HepG2 (cell line): ENCODE measurements around the gene IFNA6. TPM values are rescaled to one million over a fixed set of nuclear protein-coding genes. Genes with fewer than 3 reads are reported as not detected.

ENCODE experiments used
- ATAC-seq: fragments of 200-7000 bp; cut with Tn5 transposase; 3 replicates; pipeline ENCODE4 v1.9.1; 2020; ENCODE audit warnings: mild to moderate bottlenecking, moderate library complexity
- BruUV-seq: library from RNA; stranded (reverse); fragments of 400-500 nt; replicated peaks from 2 replicates; lab custom pipeline; 2021; lab: Mats Ljungman, UMichigan
- CTCF ChIA-PET: fragments of 300-600 bp; formaldehyde crosslinking; extraction: SDS; loops from one replicate; lab custom pipeline; 2021; ENCODE audit warnings: low total read pairs, inconsistent platforms, low intra/inter-chr PET ratio; lab: Yijun Ruan, JAX
- POLR2A ChIA-PET: fragments of 350-600 bp; sonication (Branson Sonifier 250); formaldehyde crosslinking; loops from one replicate; lab custom pipeline; 2020; ENCODE audit warnings: antibody characterized with exemption, inconsistent platforms; lab: Yijun Ruan, JAX
- DNase-seq: peaks from one replicate; pipeline ENCODE4 v3.0.0-alpha.2; 2015; ENCODE audit warnings: low spot score
- FAIRE-seq: peaks from 3 replicates; lab custom pipeline; 2011; peaks lifted over from hg19 to GRCh38; lab: Jason Lieb, UNC
- H2AFZ ChIP-seq: one replicate; pipeline ENCODE4 v1.6.1; 2011; ENCODE audit warnings: low read length, inconsistent platforms
- H3K27ac ChIP-seq: fragments of 300-600 bp; 3 replicates; pipeline ENCODE4 v1.8.0; 2011; ENCODE audit warnings: mixed run types, mild to moderate bottlenecking, mixed read lengths, low read length, inconsistent platforms; ENCODE audit not compliant: insufficient read depth; ENCODE audit errors: extremely low read length
- H3K27me3 ChIP-seq, 2 experiments: fragments of 200-600 bp in 1 of 2; 2 replicates in 1 of 2; 3 replicates in 1 of 2; pipeline versions ENCODE4 v1.6.0 to v1.8.0; 2011; ENCODE audit warnings: low read length in 2 of 2, mild to moderate bottlenecking in 2 of 2, moderate library complexity in 2 of 2, inconsistent platforms in 1 of 2; ENCODE audit not compliant: insufficient read depth in 2 of 2, control insufficient read depth in 1 of 2
- H3K36me3 ChIP-seq, 2 experiments: fragments of 200-600 bp in 1 of 2; replicated peaks in 1 of 2; 2 replicates in 1 of 2; 3 replicates in 1 of 2; pipeline versions ENCODE4 v1.5.1 to v1.8.0; 2011; ENCODE audit warnings: low read length in 2 of 2, inconsistent platforms in 1 of 2; ENCODE audit not compliant: insufficient read depth in 2 of 2, control insufficient read depth in 1 of 2
- H3K4me1 ChIP-seq: 2 replicates; pipeline ENCODE4 v1.5.1; 2012; ENCODE audit warnings: low read length, inconsistent platforms; ENCODE audit not compliant: insufficient read depth
- H3K4me2 ChIP-seq: 2 replicates; pipeline ENCODE4 v1.6.0; 2011; ENCODE audit warnings: low read depth, low read length, inconsistent platforms
- H3K4me3 ChIP-seq, 3 experiments: fragments of 200-600 bp in 1 of 3; sonication (generic), shearing (Covaris generic) in 1 of 3; replicated peaks in 1 of 3; 2 replicates each; pipeline ENCODE4 v1.5.1; 2011 to 2016; ENCODE audit warnings: low read length in 3 of 3, inconsistent platforms in 2 of 3, low read depth in 2 of 3, mild to moderate bottlenecking in 2 of 3, control low read depth in 1 of 3, mixed read lengths in 1 of 3; ENCODE audit not compliant: insufficient read depth in 1 of 3
- H3K79me2 ChIP-seq: one replicate; pipeline ENCODE4 v1.6.1; 2011; ENCODE audit warnings: low read length, inconsistent platforms; ENCODE audit not compliant: insufficient read depth
- H3K9ac ChIP-seq: 2 replicates; pipeline ENCODE4 v1.6.0; 2011; ENCODE audit warnings: mild to moderate bottlenecking, low read depth, low read length, inconsistent platforms; ENCODE audit not compliant: insufficient read depth
- H3K9me3 ChIP-seq: 2 replicates; pipeline ENCODE4 v1.5.1; 2012; ENCODE audit warnings: mild to moderate bottlenecking, low read length
- H4K20me1 ChIP-seq: 2 replicates; pipeline ENCODE4 v1.6.0; 2011; ENCODE audit warnings: inconsistent platforms, mild to moderate bottlenecking, low read length, moderate library complexity; ENCODE audit not compliant: insufficient read depth
- ARHGAP35 ChIP-seq: sonication (generic); formaldehyde crosslinking; IDR thresholded peaks from 2 replicates; pipeline ENCODE4 v1.9.0; 2022; ENCODE audit warnings: mild to moderate bottlenecking, inconsistent platforms, moderate library complexity, missing genetic modification reagents, borderline replicate concordance
- DDIT3 ChIP-seq: sonication (generic); formaldehyde crosslinking; IDR thresholded peaks from 2 replicates; pipeline ENCODE4 v1.4.0; 2020; ENCODE audit warnings: mild to moderate bottlenecking, missing genetic modification reagents
- GLI4 ChIP-seq: sonication (generic); formaldehyde crosslinking; IDR thresholded peaks from 2 replicates; pipeline ENCODE4 v1.5.1; 2020; ENCODE audit warnings: missing genetic modification reagents, mild to moderate bottlenecking, moderate library complexity, borderline replicate concordance
- IKZF1 ChIP-seq: fragments of 450-650 bp; IDR thresholded peaks from 2 replicates; pipeline ENCODE4 v1.7.1; 2016
- MED8 ChIP-seq: sonication (generic); formaldehyde crosslinking; IDR thresholded peaks from 2 replicates; pipeline ENCODE4 v1.8.1; 2023; ENCODE audit warnings: mild to moderate bottlenecking, missing genetic modification reagents; ENCODE audit not compliant: insufficient replicate concordance
- NPAS2 ChIP-seq: sonication (generic); formaldehyde crosslinking; IDR thresholded peaks from 2 replicates; pipeline ENCODE4 v1.8.0; 2022; ENCODE audit warnings: mild to moderate bottlenecking, missing genetic modification reagents, borderline replicate concordance
- SCMH1 ChIP-seq: sonication (generic); formaldehyde crosslinking; IDR thresholded peaks from 2 replicates; pipeline ENCODE4 v1.9.0; 2021; ENCODE audit warnings: missing genetic modification reagents, mild to moderate bottlenecking, borderline replicate concordance
- SMARCC2 ChIP-seq: fragments of 450-650 bp; IDR thresholded peaks from 2 replicates; pipeline ENCODE4 v1.6.1; 2017; ENCODE audit warnings: antibody characterized with exemption, mild to moderate bottlenecking
- YY1 ChIP-seq: IDR thresholded peaks from 2 replicates; pipeline ENCODE4 v1.6.1; 2011; ENCODE audit warnings: low read length, low read depth, moderate library complexity, mild to moderate bottlenecking; ENCODE audit not compliant: insufficient read depth, insufficient replicate concordance
- ZNF234 ChIP-seq: sonication (generic); formaldehyde crosslinking; conservative IDR thresholded peaks from 2 replicates; pipeline ENCODE4 v1.5.1; 2020; ENCODE audit warnings: mild to moderate bottlenecking, missing genetic modification reagents
- ZNF30 ChIP-seq: sonication (generic); formaldehyde crosslinking; IDR thresholded peaks from 2 replicates; pipeline ENCODE4 v1.5.0; 2020; ENCODE audit warnings: mild to moderate bottlenecking, missing genetic modification reagents
- ZNF407 ChIP-seq: sonication (generic); formaldehyde crosslinking; IDR thresholded peaks from one replicate; pipeline ENCODE4 v1.5.1; 2020; ENCODE audit warnings: mild to moderate bottlenecking, missing genetic modification reagents; ENCODE audit errors: not compliant biosample characterization
- ZNF562 ChIP-seq: sonication (generic); formaldehyde crosslinking; IDR thresholded peaks from 2 replicates; pipeline ENCODE4 v1.8.0; 2022; ENCODE audit warnings: missing genetic modification reagents, borderline replicate concordance
- ZNF619 ChIP-seq: sonication (generic); formaldehyde crosslinking; IDR thresholded peaks from 2 replicates; pipeline ENCODE4 v1.4.0; 2020; ENCODE audit warnings: mild to moderate bottlenecking, missing genetic modification reagents
- ZNF792 ChIP-seq: IDR thresholded peaks from 2 replicates; pipeline ENCODE4 v1.6.1; 2016
- WGBS: methylation state at CpG from one replicate; pipeline ENCODE4 v1.1.6; 2017; ENCODE audit warnings: low lambda C conversion rate; 5-methylcytosine and 5-hydroxymethylcytosine counted together
- in situ Hi-C: cut with HindIII; loops from 2 replicates; pipeline ENCODE4 v1.10.0; 2017; ENCODE audit warnings: low pct_unique_long_range_greater_than_20kb; ENCODE audit not compliant: extremely low pct_ligation_motif_present
- intact Hi-C: fragments of 100-400 bp; cut with micrococcal nuclease; formaldehyde crosslinking; loops from one replicate; pipeline ENCODE4 v1.10.0; 2022; ENCODE audit not compliant: unreplicated experiment
- polyA plus RNA-seq, 8 experiments: library from polyadenylated mRNA; depleted of rRNA in 3 of 8; stranded (reverse) in 7 of 8; unstranded in 1 of 8; fragments of >200 nt; fragmentation: Illumina TruSeq in 4 of 8; extraction: Trizol in 4 of 8; gene quantifications; 2 replicates each; pipeline versions ENCODE4 v1.2.1 to v1.2.3, GENCODE V29; 2011 to 2016; ENCODE audit warnings: low read depth in 4 of 8, missing spikeins in 1 of 8, mixed read lengths in 1 of 8; ENCODE audit not compliant: insufficient read depth in 1 of 8
- total RNA-seq, 5 experiments: library from RNA; depleted of rRNA; stranded (reverse); fragments of >200 nt; fragmentation: Illumina TruSeq; extraction: Trizol; gene quantifications; 2 replicates each; pipeline ENCODE4 v1.2.3, GENCODE V29; 2016; ENCODE audit warnings: low read depth in 1 of 5

The IFNA6 gene
- total and polyA plus RNA-seq, 2 of the 13 experiments (the other 11 are each of a cell fraction or from before 2014, with no cell fraction given), result not detected

GRCh38 chr9:21322911-21323461 lies 27.7 kb downstream of the IFNA6 start:
- no peak for ATAC-seq
- FAIRE-seq, result no peak
- H3K79me2 ChIP-seq, result no peaks in the 10 kb centered on the region
- in situ Hi-C loops (no loop called here), intact Hi-C loops (no loop called here)
- no TSS peak for BruUV-seq
- TF ChIP-seq ZNF234 (CRISPR knock-in tag) (no peak), ZNF792 (no peak), GLI4 (CRISPR knock-in tag) (no peak), YY1 (no peak), ZNF30 (CRISPR knock-in tag) (no peak), MED8 (CRISPR knock-in tag) (no peak), ZNF562 (no peak), DDIT3 (CRISPR knock-in tag) (no peak), ZNF619 (CRISPR knock-in tag) (no peak), ZNF407 (CRISPR knock-in tag) (no peak), NPAS2 (CRISPR knock-in tag) (no peak), ARHGAP35 (CRISPR knock-in tag) (no peak), SCMH1 (CRISPR knock-in tag) (no peak), SMARCC2 (no peak), IKZF1 (no peak)
- no peak for DNase-seq
- H3K4me3 ChIP-seq, result no peak overlapping the region
- H4K20me1 ChIP-seq, result peaks cover 6% of the 10 kb centered on the region; the same call in 1 of the 2 replicates
- ChIA-PET CTCF (no interaction called here), POLR2A (interaction anchor here (1.6 kb wide), 1 partner anchor 12 kb away, joined by 7 read pairs; the partner anchor contains the start of gene KLHL9)
- 98% methylated on average over 5 of the region's 5 CpGs for WGBS
- no peak overlapping the region for H3K9ac ChIP-seq
- H2AFZ ChIP-seq, result no peak overlapping the region
- no peaks in the 10 kb centered on the region for H3K9me3 ChIP-seq
- H3K4me1 ChIP-seq, result no peaks in the 10 kb centered on the region
- no peak overlapping the region for H3K27ac ChIP-seq
- no peak overlapping the region for H3K4me2 ChIP-seq
- no peaks in the 10 kb centered on the region for H3K27me3 ChIP-seq
- H3K36me3 ChIP-seq, result peaks cover 0 to 11% of the 10 kb centered on the region in 2 experiments; a peak in 1 of 5 replicates
